Urothelium cell line (cell line): ENCODE results near the gene DNAJB6.

Experiments used
- DNase-seq: peaks from one replicate; pipeline ENCODE4 v3.0.0; 2011; ENCODE audit warnings: low spot score, mixed read lengths
- FAIRE-seq: peaks from 2 replicates; lab custom pipeline; 2011; peaks lifted over from hg19 to GRCh38; lab: Jason Lieb, UNC

The DNAJB6 gene

DNA sequence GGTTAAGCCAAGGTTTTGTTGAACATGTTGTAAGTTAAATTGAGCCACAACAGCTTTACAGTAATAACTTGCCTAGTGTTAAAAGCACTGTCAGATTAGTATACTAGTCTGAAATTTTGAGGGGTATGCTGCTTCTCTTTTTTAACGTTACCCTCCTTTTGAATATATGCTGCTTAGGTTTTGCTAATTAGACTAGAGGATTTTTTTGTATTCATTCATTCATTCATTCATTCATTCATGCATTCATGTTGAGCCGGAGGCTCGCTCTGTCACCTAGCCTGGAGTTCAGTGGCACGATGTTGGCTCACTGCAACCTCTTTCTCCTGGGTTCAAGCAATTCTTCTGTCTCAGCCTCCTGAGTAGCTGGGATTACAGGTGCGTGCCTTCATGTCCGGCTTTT lies 24.7 kb downstream of the DNAJB6 start:
- no peak for FAIRE-seq
- DNase-seq = no peak

DNA sequence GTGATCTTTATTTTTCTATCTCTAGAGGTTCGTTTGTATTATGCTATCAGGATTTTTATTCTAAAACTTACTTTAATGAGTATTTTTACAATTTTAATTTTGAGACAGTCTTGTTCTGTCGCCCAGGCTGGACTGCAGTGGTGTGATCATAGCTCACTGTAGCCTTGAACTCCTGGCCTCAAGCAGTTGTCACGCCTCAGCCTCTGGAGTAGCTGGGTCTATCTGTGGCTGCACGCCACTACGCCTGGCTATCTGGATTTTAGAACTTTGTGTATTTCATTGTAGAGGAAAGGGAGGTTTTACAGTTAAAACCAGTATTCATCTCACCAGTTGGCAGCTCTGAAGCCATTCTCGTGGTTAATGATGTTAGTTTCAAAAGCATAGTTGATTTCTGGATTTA lies 25.9 kb downstream of the DNAJB6 start:
- DNase-seq (no peak), FAIRE-seq (no peak)

DNA sequence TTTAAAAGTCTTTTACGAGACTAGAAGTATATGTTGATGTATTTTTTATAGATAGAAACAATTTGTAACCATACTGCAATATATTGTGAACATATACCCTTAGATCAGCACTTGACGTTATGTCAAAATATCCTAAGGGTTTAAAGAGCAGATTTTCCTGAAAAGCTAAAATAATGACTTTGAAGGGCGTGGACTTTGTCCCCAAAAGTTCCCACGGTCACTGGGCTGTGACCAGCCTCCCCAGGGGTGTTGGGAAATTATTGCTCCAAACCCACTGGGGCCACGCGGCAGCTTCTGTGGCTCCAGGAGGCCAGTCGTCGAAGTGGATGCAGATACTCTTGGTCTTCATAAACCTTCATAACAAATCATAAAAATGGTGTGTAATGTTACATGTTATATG lies 29.9 kb downstream of the DNAJB6 start:
- DNase-seq (no peak), FAIRE-seq (no peak)

DNA sequence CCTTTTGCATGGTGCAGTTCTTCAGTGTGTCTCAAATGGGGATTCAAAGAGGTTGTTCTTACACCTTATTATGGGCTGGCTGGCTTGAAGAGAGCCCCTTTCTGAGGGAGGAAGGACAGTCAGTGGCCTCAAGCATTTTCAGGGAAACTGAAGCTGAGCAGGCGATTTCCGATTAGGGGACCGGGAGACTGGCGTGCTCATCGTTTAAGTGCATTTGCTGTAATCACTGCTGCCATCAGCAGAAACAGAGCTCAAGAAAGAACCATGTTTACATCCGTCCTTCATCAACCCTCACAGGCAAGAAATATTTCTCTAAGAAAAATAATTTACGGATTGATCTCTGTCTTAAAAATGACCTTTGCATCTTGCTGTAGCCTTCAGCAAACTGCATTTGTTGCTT lies 32.2 kb downstream of the DNAJB6 start:
- DNase-seq (no peak), FAIRE-seq (no peak)

DNA sequence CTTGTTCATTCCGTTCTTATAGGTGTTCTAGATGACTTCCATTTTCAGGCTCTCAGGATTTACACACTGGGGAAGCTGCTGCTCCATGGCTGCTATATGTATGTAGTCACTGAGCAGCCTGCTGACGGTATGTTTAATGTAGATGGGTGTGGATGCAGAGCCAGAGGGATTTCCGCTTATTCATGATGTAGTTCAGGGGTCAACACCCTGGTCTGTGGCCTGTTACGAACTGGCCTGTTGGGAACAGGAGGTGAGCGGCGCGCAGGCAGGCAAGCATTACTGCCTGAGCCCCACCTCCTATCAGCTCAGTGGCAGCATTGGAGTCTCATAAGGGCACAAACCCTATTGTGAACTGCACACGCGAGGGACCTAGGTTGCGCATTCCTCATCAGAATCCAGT lies 33.9 kb downstream of the DNAJB6 start:
- DNase-seq (no peak), FAIRE-seq (no peak)

DNA sequence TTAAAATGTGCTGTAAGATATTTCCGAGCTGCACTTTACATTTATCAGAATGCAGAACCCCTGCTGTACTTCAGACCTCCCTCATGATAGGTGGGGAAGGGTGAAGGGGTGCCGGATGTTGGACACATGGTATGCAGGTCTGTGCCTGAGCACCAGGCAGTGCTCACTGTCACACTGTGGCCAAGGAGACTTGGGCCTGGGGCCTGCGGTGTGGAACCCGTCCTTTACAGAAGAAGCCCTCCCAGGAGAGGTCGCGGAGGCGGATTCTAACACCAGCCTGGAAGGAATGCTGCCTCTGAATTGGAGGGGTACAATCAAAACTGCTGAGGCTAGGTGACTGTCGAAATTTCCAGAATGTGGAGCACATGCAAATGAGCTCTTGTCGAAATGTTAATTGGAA lies 34.5 kb downstream of the DNAJB6 start:
- DNase-seq (no peak), FAIRE-seq (no peak)

DNA sequence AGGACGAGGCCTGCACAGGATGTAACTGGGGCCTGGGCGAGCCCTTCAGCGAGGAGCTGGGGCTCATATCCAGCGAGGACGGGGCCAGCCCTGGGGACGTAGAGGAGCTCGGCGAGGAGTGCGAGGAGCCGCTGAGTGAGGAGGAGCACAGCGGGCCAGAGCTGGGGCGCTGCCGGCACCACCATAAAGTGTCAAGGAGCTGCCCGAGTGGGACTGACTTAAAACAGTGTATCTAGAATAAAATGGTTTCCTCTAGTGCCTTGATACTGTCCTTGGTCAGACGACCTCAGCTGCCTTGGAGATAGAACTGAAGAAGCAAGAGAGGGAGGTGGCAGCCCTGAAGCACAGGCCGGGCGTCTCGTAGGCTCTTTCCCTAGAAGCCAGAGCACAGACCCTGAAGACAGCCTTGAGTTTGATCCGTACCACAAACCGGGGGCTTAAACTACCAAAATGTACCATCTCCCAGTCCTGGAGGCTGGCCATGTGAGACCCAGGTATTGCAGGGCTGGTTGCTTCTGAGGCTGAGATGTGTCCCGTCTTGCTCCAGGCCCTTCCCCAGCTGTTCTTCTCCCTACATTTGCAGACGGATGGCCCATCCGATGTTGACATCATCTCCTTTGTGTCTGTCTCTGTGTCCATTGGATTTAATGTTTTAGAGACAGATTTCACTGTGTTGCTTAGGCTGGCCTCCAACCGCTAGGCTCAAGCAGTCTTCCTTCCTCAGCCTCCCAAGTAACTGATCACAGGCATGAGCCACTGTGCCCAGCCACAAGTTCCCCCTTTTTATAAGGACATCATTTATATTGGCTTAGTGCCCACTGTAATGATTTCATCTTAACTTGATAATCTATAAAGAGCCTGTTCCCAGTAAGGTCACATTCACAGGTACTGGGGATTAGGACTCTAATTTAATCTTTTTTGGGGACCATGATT lies 35.8 kb downstream of the DNAJB6 start:
- no peak for FAIRE-seq
- no peak for DNase-seq

DNA sequence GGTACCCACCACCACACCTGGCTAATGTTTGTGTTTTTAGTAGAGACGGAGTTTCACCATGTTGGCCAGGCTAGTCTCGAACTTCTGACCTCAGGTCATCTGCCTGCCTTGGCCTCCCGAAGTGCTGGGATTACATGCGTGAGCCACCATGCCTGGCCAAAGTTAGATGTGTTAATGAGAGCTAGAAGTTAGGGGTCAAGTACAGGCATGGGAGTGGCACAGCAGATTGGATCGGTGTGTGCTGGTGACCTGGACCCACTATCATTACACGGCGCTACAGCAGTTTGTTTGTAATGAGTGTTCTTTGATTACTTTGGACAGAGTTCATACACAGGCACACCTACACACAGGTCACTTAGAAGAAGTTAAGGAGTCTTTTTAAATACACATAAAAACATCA lies 36.7 kb downstream of the DNAJB6 start:
- no peak for DNase-seq
- no peak for FAIRE-seq

DNA sequence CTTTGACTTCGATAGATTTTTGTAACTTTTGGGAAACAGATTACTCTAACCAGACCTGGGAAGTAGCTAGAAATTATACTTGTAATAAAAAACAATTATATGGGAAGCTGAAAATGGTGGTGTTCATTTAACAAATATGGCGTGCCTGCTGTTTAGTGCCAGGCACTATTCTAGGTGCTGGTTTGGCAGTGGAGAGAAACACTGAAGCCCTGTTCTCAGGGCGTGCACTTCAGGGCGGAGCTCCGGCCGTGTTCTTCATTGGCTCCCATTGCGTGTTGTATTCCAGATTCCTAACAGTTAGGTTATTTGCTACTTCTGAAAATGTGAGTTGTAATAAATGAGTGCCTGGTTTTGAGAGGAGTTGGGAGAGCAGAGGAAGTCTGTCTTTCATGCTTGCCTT lies 38.6 kb downstream of the DNAJB6 start:
- DNase-seq (no peak), FAIRE-seq (no peak)

DNA sequence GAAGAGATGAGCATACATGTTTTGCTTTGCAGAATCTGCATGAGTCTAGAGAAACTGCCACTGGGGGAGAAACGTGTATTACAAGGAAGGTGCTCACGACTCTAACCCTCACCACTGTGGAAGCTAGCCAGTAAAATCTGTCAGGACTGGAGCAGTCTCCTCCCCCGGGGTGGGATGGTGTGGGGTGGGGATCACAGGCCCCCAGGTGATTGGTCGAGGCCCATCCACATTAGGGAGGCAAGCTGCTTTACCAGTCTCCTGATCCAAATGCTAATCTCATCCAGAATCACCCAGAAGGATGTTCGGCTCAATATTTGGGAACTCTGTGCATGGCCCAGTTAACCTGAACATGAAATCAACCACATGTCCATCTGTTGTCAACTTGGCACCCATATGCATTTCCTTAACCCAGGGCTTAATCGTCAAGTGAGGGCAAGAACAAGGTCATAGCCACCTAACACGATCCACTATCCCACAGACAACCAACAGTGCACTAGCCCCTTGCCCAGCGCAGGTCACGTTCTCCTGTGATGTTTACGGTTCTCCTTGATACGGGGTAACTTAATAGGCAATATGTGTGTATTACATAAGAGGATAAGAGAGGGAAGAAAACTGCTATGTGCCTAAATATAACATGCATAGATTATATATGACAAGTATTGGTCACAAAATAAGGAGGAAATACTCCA lies 40.8 kb downstream of the DNAJB6 start:
- no peak for DNase-seq
- no peak for FAIRE-seq

DNA sequence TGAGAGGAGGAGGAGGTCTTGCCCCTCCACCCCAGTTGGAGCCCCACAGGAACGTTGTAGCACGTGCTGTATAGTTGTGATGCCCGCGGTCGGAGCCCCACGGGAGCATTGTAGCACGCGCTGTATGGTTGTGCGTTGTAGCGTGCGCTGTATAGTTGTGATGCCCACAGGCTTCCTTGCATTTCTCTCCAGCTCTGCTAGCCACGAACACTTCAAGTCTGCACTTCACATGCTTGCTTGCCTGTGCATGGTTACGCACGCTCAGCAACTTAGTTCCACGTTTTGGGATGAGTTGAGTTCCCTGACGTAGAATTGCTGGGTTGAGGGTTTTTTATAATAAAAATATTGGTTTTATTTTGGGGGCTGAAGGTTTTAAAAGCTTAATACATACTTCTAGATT lies 41.6 kb downstream of the DNAJB6 start:
- DNase-seq = no peak
- FAIRE-seq = no peak

DNA sequence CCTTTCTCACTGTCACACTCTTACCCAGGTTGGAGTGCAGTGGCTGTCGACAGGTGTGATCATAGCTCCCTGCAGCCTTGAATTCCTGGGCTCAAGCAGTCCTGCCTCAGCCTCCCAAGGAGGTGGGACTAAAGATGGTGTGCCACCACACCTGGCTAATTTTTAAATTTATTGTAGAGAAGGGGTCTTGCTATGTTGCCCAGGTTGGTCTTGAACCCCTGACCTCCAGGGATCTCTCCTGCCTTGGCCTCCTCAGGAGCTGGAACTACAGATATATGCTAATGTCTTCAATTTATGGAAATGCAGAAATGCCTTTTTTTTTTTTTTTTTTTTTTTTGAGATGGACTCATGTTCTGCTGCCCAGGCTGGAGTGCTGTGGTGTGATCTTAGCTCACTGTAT lies 42.7 kb downstream of the DNAJB6 start:
- DNase-seq = no peak
- FAIRE-seq = no peak

DNA sequence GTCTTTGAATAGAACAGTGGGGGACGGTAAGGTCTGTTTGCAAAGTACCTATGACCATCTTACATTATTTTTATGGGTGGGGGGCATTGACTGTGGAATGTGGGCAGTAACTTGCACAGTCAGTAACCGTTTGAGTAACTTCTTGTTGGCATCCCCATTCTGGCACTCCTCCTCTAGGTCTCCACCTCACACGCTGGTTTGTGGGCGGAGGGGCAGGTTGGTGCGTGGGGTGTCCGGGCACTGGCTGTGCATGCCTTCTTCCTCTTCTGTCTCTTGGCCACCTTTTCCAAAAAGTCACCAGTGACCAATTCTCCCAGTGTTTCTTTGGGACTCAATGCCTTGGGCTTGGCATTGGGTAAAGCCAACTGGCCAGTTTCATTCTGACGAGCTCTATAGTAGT lies 43.6 kb downstream of the DNAJB6 start:
- DNase-seq (no peak), FAIRE-seq (no peak)

DNA sequence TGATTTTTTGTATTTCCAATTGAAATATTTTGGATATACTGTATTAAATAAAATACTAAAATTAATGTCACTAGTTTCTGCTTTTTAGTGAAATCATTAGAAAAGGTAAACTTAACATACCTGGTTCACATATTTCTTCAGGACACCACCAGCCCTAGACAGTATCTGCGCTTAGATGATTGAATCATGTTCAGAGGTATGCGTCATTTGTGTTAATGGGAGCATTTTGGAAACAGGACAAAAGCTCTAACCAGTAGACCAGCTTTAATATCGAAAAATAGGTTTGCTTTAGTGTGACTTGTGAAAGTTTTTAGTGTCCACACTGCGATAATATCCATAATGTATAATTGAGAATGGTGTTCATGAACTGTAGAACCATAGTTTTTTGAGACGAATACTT lies 47.1 kb downstream of the DNAJB6 start:
- FAIRE-seq (no peak), DNase-seq (no peak)

DNA sequence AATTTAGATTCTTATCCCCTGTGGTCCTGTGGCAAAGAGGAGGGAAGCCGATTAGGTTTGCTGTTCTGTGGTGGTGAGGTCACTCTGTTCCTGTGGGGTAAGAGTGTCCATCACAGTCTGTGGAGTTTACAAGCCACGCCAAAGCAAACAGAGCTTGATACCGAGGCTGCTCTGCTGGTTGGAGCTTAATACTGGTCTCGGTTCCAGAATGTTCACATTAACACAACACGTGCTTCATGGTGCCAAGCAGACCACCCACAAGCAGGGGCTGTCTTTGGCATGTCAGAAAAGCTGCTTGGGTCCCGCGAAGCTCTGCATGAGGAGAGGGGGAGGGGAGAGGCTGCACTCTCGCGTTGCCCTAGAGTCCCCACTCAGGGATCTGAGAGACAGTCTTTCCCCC lies 47.5 kb downstream of the DNAJB6 start:
- FAIRE-seq (no peak), DNase-seq (no peak)

DNA sequence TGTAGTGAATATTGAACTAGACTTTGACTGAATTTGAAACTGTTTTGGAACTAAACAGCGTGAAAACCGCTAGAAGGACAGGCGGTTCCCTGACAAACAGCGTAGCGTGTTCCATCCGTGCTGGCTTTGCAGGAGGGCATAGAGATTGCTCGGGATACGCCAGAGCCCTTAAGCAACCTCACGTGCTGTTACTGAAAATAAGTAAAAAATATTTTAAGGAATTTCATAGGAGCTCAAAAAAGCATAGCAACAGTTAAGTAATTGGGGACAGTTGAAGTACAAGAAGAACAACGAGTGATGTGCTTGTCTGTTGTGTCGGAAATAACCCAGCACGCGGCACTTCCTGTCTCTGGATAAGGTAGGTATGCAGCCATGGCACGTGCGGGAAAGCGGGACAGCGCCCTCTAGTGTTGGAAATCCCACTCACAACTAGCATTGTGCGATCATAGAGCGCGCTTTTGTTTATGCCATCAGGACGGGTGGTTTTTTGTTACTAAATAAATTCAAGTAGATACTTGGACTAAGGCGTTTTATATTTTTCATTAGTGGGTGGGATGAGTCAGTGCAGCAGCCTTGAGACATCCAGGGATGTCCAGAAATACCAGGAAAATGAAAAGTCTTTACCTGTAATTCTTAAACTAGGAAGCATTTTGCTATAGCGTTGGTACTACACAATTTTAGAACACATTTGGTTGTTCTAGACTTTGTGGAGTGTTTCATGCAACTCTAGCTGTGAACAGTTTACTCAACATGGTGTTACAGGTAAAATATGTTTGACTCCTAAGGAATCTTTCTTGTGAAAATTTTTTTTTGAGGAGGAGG lies 50.4 kb downstream of the DNAJB6 start:
- peak; percentile 79 for DNase-seq
- FAIRE-seq = no peak

DNA sequence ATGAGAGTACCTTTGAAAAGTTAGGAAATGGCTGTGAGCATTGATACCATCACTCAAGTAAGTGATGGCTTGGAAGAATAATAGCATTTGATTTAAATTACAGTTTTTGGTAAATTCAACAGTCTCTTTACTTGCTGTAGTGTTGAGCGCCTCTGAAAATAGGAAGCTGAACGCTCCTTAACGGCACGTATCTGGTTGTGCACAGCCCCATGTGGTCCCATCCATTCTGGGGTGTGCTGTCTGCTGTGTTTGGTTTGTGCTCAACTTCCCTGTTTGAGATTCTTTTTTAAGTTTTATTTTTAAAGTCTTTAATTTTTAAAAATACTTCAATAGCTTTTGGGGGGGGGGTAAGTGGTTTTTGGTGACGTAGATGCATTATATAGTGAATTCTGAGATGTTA lies 51.5 kb downstream of the DNAJB6 start:
- FAIRE-seq = no peak
- no peak for DNase-seq

DNA sequence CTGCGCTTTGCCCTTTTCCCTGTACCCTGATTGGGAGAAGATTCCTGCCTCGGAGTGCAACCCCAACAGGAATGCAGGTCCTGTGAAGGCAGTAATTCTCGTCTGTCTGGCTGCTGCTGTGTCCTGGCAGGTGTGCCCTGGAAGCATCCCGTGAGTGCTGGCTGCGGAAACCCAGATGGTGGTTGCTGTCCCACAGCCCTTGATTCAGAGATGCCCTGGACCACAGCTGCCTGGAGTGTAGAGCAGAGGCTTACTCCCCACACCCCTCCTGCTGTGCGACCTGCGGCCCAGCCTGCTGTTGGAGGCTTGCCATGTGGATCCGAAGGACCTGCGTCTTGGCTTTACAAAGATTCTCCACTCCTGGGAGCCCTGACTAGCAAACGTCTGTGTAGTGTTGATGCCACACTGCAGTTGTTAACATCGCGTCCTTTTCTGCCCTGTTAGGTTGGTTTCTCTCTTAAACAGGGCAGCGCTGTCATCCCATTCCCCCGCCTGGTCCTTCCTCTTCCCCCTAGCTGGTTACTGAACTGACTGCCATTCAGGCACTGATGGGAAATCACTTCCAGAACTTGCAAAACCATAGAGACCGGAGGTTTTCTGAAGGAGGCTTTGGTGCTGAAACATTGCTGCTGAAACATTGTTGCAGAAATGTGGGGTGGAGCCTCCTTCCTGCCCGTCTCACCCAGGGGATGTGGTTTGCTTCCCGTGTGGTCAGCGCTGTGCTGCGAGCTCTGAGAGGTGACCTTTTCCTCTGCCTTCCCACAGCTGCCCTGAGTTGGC lies 53.3 kb downstream of the DNAJB6 start:
- DNase-seq (no peak), FAIRE-seq (no peak)

DNA sequence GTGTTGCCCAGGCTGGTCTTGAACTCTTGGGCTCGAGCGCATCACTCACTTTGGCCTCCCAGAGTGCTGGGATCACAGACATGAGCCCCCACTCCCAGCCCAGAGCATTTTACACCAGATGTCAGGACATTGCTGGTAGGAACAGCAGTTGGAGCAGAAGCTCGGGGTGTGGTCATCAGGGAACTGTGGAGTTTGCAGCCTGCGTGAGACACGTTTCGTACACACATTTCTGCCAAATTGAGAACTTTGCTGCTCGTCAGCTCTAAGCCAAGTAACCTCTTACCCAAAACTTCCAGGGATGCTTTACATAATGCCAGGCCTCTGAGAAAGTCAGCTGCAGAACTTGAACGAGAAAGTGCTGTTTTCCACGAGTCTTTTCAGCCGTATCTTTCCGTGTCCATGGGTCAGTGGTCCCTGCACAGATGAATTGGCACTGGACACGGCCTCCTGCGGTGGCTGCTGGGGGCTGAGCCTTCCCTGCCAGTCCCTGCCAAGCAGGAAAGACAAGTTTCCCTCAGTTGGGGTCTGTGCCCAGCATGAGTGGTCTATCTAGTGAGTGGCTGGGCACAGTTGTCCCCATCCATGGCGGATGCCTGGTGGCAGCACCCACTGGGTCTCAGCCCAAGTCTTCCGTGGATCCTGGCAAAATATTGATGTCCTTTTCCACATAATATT lies 54.4 kb downstream of the DNAJB6 start:
- no peak for DNase-seq
- no peak for FAIRE-seq
